ENCODE data around the gene PRKN.
A peak's percentile ranks its signal among the peaks of the same experiment; 100 is the strongest.

Gene PRKN

DNA sequence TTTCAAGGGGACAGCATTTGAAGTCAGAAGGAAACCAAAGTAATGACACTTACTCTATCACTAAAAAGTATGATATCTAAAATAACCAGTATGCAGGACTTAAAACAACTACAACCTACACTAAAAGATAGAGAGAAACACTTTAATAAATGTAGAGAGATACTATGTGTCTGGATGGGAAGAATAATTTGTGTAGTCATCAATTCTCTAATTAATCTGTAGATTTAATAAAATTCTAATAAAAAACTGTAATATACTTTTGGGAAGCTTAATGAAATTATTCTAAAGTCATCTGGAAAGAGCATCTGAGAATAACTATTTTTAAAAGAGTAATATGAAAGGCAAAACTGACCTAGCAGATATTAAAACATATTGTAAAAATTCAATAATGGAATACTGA is 52.1 kb downstream of the PRKN start:
- DNase-seq (ENCODE audit: low read depth, low spot score): no peak

DNA sequence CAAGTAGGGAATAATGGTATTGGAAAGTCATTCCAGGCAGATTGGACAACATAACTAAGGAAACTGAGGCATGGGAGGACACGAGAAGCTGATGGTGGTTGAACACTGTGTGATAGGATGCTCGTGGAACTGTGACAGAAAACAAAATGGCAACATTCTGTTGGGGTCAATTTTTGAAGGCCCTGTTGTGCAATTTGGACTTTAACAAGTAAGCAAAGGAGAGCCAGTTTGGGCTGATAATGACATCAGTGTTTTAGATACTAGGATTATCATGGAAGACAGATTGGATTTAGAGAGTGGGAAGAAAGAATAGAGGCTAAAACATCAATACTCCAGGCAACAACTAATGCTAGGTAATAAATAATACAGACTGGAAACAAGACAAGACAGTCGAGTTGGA is 53.1 kb downstream of the PRKN start:
- DNase-seq (ENCODE audit: low read depth, low spot score): no peak

DNA sequence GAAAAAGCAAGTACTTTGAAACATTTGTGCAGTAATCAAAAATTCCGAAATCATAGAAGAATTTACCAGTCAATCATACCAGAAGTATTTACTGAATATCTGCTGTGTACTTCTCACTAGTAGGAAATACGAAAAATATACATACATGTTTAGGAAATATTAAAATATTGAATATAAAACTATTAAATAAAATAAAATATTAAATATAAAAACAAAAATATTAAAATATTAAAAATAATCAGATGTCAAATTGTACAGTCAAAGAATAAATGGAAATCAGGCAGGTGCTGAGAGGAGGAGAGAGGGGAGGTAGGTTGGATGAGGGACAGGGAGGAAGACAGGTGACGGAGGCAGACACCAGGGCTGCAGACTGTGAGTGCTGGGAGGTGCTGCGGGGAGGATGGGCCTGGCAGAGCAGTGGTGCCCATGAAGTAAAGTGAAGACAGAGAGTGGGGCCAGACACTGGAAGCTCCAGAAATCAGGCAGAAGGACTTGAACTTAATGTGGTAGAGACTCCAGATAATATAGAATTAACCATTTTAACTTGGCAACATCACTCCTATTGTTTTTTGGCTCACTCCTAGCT is 55.9 kb downstream of the PRKN start:
- no peak for DNase-seq (ENCODE audit: low read depth, low spot score)

DNA sequence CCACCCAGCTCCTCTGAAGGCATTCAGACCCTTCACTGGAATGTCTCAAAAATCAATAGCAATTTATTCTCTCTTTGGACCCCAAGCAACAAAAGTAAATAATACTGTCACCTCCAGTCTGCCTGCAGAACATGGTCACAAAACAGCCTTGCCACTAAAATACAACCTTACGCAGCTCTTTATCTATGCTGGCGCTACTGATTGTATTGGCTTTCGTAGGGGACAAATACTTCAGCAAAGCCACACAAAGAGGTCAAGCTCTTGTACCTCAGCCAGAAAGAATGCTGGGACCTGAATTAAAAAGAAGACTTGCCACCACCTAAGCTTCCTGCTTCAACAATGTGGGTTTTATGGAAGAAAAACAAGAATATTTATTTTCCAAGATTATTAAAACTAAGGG is 57.2 kb downstream of the PRKN start:
- DNase-seq (ENCODE audit: low read depth, low spot score): no peak

DNA sequence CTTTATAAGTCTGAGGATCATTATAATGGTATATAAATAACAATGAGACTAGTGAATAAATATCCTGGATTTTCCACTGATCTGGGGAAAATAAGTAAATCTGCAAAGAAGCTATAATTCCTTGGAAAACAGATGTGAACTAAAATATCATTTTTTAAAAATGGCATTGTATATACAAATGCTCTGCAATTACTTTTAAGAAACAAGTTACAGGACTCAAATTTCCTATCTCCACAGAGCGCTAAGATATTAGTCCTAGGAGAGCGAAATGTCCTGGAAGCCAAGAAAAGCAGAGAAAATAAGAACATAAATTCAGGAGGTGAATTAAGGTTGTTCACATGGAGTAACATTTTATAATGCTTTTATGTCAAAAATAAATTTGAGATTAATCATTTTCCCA is 61.3 kb downstream of the PRKN start:
- DNase-seq (ENCODE audit: low read depth, low spot score): no peak

DNA sequence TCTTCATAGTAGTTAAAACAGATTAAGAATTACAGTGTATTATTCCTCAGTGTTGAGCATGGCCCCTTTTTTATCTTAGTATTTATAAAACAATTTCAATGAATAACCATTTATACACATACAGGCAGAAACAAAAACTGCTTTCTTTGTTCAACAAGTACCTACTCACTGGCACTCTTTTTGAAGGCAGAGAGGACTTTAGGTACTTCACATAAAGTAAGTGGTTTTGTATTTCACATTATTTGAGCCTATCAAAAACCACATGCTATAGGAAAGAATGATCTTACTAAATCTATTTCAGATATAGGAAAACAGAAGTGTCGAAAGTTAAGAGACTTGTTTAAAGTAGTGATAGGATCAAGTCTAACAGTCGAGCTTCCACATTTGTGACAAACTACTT is 73.8 kb downstream of the PRKN start:
- DNase-seq (ENCODE audit: low read depth, low spot score): no peak

DNA sequence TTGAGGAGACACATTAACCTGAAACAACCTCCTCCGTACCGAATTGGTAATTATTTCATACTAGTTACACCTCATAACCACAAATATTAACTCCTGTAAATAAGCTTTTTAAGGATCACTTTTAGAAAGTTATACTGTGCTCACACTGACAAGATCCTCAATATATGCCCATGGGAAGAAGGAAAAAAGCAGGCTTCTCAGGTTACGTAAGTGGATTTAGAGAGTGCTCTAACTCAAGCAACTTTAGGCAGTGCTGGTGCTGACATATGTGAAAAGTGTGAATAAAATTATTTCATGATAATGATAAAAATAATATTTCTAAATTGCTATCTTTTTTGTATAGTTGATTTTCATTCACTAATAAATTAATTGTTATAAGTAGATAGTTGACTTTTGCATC is 76.1 kb downstream of the PRKN start:
- no peak for DNase-seq (ENCODE audit: low read depth, low spot score)

DNA sequence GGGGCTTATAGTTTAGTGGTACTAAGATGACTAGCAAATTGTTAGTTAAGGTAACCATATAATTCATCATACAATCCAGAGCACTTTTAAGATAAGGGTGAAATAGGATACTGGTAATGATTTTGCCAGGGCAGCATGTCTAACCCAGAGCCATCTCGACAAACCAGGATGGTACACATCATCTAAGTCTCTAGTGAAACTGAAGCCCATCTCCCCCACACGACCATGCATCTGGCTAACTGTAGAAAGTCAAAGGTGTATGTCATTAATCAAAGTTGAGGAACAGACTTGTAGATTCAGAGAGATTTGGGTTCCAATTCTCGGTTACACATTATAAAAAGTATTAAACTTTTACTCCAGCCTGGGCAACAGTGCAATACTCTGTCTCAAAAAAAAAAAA is 78.3 kb downstream of the PRKN start:
- no peak for DNase-seq (ENCODE audit: low read depth, low spot score)

DNA sequence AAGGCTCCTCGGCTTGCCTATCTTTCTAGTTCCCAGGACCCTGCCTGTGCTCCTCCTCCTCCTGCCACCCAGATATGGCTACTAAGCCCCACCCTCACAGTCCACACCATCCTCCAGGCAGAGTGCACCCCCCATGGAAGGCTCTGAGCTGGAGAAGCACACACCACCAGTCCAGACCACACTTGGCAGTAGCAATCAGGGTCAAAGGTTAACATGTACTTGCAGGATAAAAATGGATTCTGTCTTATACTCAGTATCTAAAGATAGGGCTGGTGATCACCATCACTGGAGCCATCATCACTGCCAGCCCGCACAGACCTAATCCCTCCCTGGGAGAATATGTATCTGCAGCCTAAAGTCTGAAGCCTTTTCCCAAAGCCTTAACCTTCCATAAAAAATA is 83.4 kb downstream of the PRKN start:
- DNase-seq (ENCODE audit: low read depth, low spot score): no peak

DNA sequence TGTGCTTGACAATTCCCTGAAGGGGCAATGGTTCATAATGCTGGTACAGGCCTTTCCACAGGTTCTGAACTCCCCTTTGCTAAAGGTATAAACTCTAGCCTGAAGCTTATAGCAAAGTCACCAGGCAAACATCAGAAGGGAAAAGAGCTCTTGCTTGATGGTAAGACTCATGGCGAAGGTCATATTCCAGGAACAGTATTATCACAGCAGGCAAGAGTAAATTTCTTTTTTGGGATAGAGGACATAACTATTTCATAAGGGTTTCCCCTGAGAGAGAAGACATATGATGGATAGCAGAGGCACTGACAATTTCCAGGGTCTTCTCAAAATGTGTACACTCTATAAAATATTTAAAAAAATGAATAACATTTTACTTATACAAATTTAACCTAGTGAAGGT is 86.8 kb downstream of the PRKN start:
- DNase-seq (ENCODE audit: low read depth, low spot score): no peak

DNA sequence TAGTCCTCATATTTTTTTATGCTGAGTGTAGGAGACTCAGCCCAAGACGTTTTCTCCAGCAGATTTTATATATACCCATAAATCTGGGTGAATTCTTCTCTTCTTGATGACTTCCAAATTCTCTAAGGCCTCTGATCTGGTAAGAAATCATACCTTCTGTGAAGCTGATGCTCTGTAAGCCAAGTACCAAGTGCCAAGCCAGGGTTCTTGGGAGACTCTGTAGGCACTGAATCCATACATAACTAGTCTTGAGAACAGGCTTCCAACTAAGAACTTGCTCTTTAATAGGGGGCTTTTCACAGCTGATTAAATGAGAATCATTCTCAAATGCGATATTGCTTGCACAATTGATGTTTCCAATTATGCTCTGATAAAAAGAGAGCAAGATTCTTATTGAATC is 87.6 kb downstream of the PRKN start:
- no peak for DNase-seq (ENCODE audit: low read depth, low spot score)

DNA sequence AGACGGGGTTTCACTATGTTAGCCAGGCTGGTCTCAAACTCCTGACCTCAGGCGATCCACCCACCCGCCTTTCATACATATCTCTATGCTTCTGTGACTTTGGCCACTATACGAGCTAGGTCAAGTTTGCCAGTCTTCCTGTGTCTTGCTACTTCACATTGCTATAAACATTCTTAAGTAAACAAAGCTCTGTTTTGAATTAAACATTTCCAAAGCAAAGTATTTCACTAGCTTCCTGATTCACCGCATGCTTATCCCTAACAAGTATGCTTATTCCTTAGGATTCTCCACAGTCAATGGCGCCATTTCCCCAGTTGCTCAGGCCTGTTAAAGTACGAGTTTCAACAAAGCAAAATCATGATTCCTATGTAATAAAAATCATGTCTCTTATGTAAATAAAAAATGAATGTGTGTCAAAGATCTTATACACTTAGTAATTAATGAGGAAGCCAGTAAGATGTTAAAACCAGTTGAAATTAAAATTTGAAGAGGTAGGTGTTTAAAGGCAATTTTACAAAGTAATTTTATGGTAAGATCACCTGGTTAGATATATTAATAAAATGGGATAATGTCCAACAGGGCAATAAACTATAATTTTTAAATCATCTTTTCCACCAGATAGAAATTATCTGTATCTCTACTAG is 88.5 kb downstream of the PRKN start:
- DNase-seq (ENCODE audit: low read depth, low spot score): no peak

DNA sequence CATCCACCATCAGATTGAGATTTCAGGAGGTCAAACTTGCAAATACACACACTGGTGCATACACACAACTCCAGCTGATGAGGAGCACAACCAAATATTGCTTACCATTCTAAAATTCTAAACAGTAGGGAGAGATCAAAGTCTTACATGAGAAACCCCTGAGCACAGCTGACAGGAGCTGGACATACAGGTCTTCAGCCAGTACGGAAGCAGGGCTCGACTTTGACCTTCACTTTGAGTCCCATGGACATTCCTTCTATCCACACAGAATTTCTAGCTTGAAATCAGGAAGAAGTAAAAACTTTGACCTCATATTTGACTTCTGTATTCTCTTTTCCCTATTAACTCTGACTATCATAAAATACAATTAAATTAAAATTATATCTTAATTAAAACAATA is 90.2 kb downstream of the PRKN start:
- DNase-seq (ENCODE audit: low read depth, low spot score): no peak

DNA sequence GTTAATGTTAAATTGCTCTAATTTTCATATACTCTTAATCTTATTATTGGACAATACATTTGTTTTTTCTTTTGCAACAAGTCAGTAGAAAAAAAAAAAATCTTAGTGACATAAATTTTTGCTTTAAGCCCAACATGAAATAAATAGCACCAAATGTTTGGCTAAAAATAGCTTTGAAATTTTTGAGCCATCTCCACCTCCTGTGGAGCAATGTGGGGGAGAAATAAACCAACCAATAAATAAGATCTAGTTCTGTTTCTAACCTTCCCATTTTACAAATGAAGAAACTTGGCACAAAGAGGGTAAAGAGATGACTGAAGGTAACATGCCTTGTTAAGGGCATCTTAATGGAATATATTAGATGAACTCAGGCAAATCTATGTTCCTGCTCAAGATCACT is 91.4 kb downstream of the PRKN start:
- no peak for DNase-seq (ENCODE audit: low read depth, low spot score)

DNA sequence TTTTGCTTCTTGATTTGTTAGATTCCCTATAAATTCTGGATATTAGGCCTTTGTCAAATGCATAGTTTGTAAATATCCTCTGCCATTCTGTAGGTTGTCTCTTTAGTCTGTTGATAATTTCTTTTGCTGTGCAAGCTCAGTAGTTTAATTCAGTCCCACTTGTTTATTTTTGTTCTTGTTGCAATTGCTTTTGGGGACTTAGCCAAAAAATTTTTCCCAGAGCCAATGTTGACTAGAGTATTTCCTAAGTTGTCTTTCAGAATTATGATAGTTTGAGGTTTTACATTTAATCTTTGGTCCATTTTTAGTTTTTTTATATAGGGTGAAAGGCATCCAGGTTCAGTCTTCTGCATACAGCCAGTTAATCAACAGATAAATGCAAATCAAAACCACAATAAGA is 96.0 kb downstream of the PRKN start:
- no peak for DNase-seq (ENCODE audit: low read depth, low spot score)

DNA sequence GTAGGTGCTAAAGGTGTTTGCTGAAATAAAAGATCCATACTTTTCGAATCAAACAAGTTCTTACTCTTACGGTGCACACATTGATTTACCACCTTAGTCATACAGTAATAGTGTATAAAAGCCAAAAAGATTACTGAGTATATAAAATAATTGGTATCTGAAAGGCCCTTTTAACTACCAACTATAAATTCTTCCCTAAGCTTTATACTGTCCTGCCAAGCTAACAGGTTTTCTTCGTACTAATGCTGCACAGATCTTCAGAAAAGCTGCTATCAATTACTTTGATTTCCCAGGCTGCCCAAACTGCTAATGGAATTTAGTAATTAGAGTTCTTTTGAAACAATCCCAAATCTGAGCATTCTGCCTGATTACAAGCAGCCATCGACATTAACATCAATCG is 97.5 kb downstream of the PRKN start:
- DNase-seq (ENCODE audit: low read depth, low spot score): no peak

DNA sequence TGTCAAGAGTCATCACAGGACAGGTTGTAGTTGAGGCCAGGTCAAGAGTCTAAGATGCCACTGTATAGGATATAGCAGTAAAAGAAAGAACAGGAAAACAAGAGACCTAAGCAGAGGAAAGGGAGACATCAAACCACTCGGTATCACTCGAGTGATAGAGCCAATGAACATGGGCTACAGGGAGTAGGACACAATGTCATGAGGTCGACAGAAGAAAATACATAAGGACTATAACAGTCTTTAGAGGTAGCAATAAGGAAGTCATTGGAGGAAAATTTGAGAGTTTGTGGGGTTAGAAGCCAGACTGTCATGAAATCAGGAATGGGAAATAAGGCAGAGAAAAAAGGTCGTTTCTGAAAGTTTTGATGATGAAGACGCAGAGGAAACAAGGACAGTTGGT is 99.7 kb downstream of the PRKN start:
- no peak for DNase-seq (ENCODE audit: low read depth, low spot score)

DNA sequence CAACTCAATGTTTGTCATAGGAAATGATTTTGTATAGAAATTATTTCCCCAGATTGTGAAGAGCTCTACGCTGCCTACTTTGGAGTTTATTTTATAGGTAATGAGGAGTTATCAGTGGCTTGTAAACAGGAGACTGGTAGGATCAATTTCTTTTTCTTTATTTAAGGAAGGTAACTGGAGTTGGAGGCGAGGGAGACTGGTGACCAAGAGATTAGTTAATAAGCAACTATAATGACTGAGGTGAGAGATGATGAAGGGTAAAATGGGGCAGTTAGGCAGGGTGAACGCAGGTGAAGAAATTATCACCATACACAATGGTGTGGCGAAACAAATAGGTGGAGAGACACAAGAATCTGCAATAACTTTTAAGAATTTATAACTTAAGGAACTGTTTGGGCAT is 100.2 kb downstream of the PRKN start:
- no peak for DNase-seq (ENCODE audit: low read depth, low spot score)

DNA sequence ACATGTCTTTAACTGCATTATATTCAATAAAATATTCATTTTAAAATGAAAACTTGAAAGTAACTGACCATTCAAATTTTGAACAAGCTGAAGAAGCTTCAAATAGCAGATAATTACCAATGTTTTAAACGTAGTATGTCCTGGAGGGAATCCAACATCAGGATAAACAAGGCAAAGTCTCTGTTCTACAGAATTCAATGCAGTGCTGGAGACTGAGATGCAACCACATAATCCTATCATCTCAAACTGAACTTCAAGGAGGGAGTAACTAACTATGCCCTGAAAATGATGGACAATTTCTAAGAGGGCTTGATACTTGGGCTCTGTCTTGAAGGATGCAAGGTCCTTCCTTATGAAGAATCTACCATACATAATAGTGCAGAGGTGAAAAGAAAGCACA is 100.7 kb downstream of the PRKN start:
- no peak for DNase-seq (ENCODE audit: low read depth, low spot score)

DNA sequence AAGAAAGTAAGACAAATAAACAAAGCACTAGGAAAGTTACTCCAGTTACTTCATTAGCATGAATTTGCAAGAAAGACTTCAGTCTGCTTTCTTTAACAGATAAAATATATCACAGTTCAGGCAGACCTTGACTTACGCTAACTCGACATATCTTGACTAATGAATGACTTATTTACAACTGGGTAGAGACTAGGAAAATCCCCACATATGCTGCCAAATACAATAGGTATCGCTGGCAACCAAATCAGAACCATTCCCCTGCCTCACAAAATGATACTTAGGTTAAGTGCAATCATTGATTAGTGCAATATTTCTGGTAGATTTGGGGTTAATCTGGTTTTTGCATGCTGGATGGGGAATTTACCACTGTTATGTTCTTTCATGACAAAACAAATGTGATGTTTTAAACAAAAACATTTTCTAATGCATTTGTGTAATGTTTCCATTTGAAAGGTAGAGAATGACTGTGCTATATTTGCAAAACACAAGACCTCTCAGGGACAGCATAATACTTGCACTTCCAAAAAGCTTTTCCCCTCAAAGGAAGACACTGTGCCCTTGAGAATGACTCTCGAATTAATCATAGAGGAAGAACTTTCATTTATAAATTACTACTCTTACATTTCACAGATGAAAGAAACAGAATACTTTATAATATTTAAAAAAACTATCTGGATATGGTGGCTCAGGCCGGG is 101.6 kb downstream of the PRKN start:
- no peak for DNase-seq (ENCODE audit: low read depth, low spot score)

DNA sequence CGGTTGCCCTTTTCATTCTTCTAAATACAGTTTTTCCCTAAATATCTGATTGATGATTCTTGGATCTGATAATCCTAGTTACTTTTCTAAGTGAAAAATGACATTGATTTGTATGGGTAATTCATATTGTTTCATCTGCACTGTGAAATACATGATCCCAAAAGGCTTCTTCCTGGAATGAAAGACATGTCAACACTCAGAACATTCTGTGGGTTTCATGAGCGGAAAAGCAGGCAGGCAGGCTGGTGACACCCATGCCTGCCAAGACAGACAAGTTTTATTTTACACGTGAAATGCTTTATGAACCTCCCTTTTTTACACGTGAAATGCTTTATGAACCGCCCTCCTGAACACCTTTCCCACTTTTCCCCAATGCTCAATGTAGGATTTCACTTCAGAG is 105.0 kb downstream of the PRKN start:
- DNase-seq (ENCODE audit: low read depth, low spot score): peak; percentile 6

DNA sequence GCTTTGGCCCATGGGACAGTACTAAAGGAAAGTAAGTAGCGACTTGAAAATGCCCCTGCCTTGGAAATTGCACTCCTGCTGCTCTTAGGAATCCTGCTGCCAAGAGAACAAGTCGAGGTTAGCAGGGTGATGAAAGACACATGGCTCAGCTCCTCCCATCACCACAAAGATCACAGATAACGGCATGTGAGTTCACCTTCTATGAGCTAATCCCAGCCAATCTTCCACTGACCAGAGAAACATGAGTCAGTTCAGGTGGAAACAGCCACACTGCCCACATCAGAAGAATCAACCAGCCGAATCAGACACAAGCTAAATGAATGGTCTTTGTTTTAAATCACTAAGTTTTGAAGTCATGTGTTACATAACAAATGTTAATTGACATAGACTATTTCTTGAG is 106.3 kb downstream of the PRKN start:
- peak; percentile 70 for DNase-seq (ENCODE audit: low read depth, low spot score)

DNA sequence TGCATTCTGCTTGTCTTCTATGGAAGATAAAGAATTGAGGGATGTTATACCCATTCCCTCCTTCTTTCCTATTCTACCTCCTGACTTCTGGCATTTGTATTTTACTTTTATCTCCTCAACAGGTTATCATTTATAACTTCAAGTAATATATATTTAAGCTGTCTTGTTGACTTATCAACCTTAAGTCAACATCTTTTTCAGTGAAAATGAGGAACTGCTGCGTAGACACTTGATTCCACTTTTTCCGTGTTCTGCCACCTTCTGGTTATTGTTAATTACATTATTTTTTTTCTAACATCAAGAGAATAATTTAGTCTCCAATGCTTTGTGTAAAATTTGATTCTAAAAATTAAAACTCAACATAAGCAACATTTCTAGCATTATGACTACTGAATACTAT is 107.5 kb downstream of the PRKN start:
- no peak for DNase-seq (ENCODE audit: low read depth, low spot score)
